OCI-LY1 (cell line): ENCODE results near the gene DUSP16.

Source experiments
- H2AFZ ChIP-seq: fragments of 200-600 bp; sonication (generic), shearing (Covaris generic); 2 replicates; pipeline ENCODE4 v1.6.0; 2014; ENCODE audit warnings: antibody characterized with exemption, mild to moderate bottlenecking, low read length
- H3F3A ChIP-seq: fragments of 200-600 bp; sonication (generic), shearing (Covaris generic); 2 replicates; pipeline ENCODE4 v1.6.0; 2014; ENCODE audit warnings: mild to moderate bottlenecking, antibody characterized with exemption, low read length, moderate library complexity; ENCODE audit not compliant: insufficient read depth
- H3K27ac ChIP-seq: fragments of 200-600 bp; sonication (generic); 2 replicates; pipeline ENCODE4 v1.5.1; 2014; ENCODE audit warnings: low read length, mixed run types, mild to moderate bottlenecking, low read depth; ENCODE audit not compliant: poor library complexity, severe bottlenecking
- H3K27me3 ChIP-seq: fragments of 200-600 bp; sonication (generic); 2 replicates; pipeline ENCODE4 v1.6.0; 2014; ENCODE audit warnings: antibody characterized with exemption, mild to moderate bottlenecking, low read length, moderate library complexity; ENCODE audit not compliant: insufficient read depth
- H3K36me3 ChIP-seq: fragments of 200-600 bp; sonication (generic); 2 replicates; pipeline ENCODE4 v1.6.1; 2014; ENCODE audit warnings: mild to moderate bottlenecking, antibody characterized with exemption, low read length, moderate library complexity, mixed read lengths; ENCODE audit not compliant: insufficient read depth
- H3K4me1 ChIP-seq: fragments of 200-600 bp; sonication (generic); 2 replicates; pipeline ENCODE4 v1.5.1; 2014; ENCODE audit warnings: mild to moderate bottlenecking, low read length, moderate library complexity; ENCODE audit not compliant: insufficient read depth, severe bottlenecking
- H3K4me2 ChIP-seq: fragments of 200-600 bp; sonication (generic), shearing (Covaris generic); 2 replicates; pipeline ENCODE4 v1.6.1; 2014; ENCODE audit warnings: low read length
- H3K4me3 ChIP-seq: fragments of 200-600 bp; sonication (generic); 2 replicates; pipeline ENCODE4 v1.5.1; 2014; ENCODE audit warnings: low read length, low read depth, mild to moderate bottlenecking, mixed read lengths; ENCODE audit not compliant: poor library complexity, severe bottlenecking
- H3K79me2 ChIP-seq: fragments of 200-600 bp; shearing (Covaris generic); 2 replicates; pipeline ENCODE4 v1.6.1; 2016; ENCODE audit warnings: mixed run types, low read length, mixed read lengths; ENCODE audit not compliant: insufficient read depth
- H3K9ac ChIP-seq: fragments of 200-600 bp; sonication (generic), shearing (Covaris generic); 2 replicates; pipeline ENCODE4 v1.6.1; 2014; ENCODE audit warnings: mild to moderate bottlenecking, low read length, mixed read lengths
- H3K9me2 ChIP-seq: fragments of 200-600 bp; sonication (generic), shearing (Covaris generic); 2 replicates; pipeline ENCODE4 v1.6.1; 2014; ENCODE audit warnings: low read depth, mild to moderate bottlenecking, low read length, mixed read lengths
- H3K9me3 ChIP-seq: fragments of 200-600 bp; shearing (Covaris generic); 2 replicates; pipeline ENCODE4 v1.6.1; 2014; ENCODE audit warnings: low read length, mixed read lengths
- H4K20me1 ChIP-seq: fragments of 200-600 bp; sonication (generic), shearing (Covaris generic); 2 replicates; pipeline ENCODE4 v1.6.0; 2016; ENCODE audit warnings: mild to moderate bottlenecking, low read length; ENCODE audit not compliant: insufficient read depth
- EZH2 ChIP-seq: fragments of 200-600 bp; sonication (generic), shearing (Covaris generic); IDR thresholded peaks from 2 replicates; pipeline ENCODE4 v1.8.0; 2017; ENCODE audit warnings: borderline replicate concordance, mixed run types, mild to moderate bottlenecking, antibody characterized with exemption, low read length, moderate library complexity, mixed read lengths
- TF ChIP-seq, protein P1 (sequence below): fragments of 200-600 bp; sonication (generic), shearing (Covaris generic); IDR thresholded peaks from 2 replicates; pipeline ENCODE4 v1.5.1; 2017; ENCODE audit warnings: mild to moderate bottlenecking, antibody characterized with exemption, low read length, moderate library complexity, mixed read lengths

DUSP16 gene

DNA sequence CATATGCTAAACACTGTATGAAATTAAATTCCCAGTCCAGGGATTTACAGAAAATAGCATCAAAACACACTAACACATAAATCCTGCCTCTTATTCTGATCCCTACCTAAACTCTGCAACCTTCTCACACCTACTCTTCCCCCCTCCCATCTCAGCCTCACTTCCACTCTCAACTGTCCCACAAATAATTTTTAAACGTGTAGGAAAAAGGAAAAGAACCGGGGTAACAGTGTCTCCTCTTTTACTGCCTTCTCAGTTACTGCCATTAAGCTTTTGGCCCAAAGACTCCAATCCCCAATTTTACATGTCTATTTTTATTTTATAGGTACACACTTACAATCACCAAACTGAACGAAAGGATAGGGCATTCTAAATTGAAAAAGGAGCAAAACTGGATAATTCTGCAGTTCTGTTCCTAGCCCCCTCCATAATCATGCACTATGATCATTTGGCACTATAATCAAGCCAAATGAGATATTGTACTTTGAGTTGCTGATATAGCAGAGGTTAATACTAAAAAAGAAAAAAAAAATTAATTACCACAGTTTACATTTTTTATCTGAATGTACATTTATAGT, 2.9 kb downstream of the DUSP16 start:
- H3K9ac ChIP-seq = peak overlapping the region; percentile 79; the same call in 1 of the 2 replicates
- peak overlapping the region; percentile 88 for H3K4me2 ChIP-seq
- peak overlapping the region; percentile 67 for H3K4me3 ChIP-seq

DNA sequence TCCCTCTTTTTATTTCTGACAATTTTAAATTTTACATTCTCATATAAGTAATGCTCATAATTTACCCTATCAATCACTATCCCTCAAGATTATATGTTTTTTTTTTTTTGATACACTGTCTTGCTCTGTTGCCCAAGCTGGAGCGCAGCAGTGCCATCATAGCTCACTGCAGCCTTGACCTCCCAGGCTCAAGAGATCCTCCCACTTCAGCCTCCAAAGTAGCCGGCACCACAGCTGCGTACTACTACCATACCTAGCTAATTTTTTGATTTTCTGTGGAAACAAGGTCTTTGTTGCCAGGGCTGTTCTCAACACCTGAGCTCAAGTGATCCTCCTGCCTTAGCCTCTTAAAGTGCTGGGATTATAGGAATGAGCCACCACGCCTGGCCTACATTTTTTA, 4.4 kb downstream of the DUSP16 start:
- Histone ChIP-seq H3K79me2 (peaks cover 9% of the 10 kb centered on the region; the same call in 1 of the 2 replicates), H3K9ac (no peak overlapping the region), H3F3A (peaks cover 9% of the 10 kb centered on the region), H3K27me3 (no peaks in the 10 kb centered on the region), H3K4me2 (no peak overlapping the region), H3K4me3 (no peak overlapping the region), H3K36me3 (no peaks in the 10 kb centered on the region), H4K20me1 (no peaks in the 10 kb centered on the region), H3K27ac (no peak overlapping the region), H3K9me2 (no peaks in the 10 kb centered on the region), H3K9me3 (no peaks in the 10 kb centered on the region), H3K4me1 (peaks cover 43% of the 10 kb centered on the region), H2AFZ (no peak overlapping the region)
- TF ChIP-seq EZH2 = no peak
- TF ChIP-seq, protein P1, sequence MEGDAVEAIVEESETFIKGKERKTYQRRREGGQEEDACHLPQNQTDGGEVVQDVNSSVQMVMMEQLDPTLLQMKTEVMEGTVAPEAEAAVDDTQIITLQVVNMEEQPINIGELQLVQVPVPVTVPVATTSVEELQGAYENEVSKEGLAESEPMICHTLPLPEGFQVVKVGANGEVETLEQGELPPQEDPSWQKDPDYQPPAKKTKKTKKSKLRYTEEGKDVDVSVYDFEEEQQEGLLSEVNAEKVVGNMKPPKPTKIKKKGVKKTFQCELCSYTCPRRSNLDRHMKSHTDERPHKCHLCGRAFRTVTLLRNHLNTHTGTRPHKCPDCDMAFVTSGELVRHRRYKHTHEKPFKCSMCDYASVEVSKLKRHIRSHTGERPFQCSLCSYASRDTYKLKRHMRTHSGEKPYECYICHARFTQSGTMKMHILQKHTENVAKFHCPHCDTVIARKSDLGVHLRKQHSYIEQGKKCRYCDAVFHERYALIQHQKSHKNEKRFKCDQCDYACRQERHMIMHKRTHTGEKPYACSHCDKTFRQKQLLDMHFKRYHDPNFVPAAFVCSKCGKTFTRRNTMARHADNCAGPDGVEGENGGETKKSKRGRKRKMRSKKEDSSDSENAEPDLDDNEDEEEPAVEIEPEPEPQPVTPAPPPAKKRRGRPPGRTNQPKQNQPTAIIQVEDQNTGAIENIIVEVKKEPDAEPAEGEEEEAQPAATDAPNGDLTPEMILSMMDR = no peak

More for the DNA sequence above, 2.9 kb downstream of the DUSP16 start:
- Histone ChIP-seq H3K27ac (no peak overlapping the region), H3K9me3 (no peaks in the 10 kb centered on the region), H3K79me2 (peaks cover 9% of the 10 kb centered on the region; the same call in 1 of the 2 replicates), H2AFZ (no peak overlapping the region), H3K4me1 (peaks cover 46% of the 10 kb centered on the region), H3F3A (peaks cover 16% of the 10 kb centered on the region), H3K9me2 (no peaks in the 10 kb centered on the region), H4K20me1 (no peaks in the 10 kb centered on the region), H3K27me3 (no peaks in the 10 kb centered on the region), H3K36me3 (no peaks in the 10 kb centered on the region)
- TF ChIP-seq, protein P1 = no peak
- TF ChIP-seq EZH2 = no peak

DNA sequence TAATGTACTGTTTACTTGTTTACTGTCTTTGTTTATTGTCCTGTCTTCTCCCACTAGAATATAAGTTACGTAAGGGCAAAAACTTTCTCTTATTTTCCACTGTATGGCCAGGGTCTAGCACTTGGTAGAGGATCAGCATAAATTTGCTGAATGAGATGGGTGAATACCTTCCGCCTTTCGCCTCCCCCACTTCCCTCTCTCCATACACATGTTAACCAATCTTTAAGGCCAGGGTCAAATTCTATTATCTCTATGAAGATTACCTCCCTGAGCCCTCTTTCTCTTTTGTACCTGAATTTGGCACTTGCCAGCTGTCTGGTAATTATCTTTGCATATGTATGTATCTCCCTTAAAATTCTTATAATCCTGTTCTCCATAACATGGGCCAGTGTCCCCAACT, 4.9 kb downstream of the DUSP16 start:
- Histone ChIP-seq H3K79me2 (peaks cover 9% of the 10 kb centered on the region; the same call in 1 of the 2 replicates), H3K27ac (no peak overlapping the region), H3K4me3 (no peak overlapping the region)

More for the DNA sequence above, 4.9 kb downstream of the DUSP16 start:
- Histone ChIP-seq H3K36me3 (no peaks in the 10 kb centered on the region), H3K9me2 (no peaks in the 10 kb centered on the region), H2AFZ (no peak overlapping the region), H3K9me3 (no peaks in the 10 kb centered on the region), H3K4me2 (no peak overlapping the region), H3K27me3 (no peaks in the 10 kb centered on the region), H4K20me1 (no peaks in the 10 kb centered on the region), H3K4me1 (peaks cover 38% of the 10 kb centered on the region), H3K9ac (no peak overlapping the region), H3F3A (0 out of 2 replicates have a peak, but pooled peaks cover 5% of the 10 kb centered on the region)
- no peak for TF ChIP-seq EZH2
- TF ChIP-seq, protein P1 = no peak
